GM19324 (cell line): ENCODE measurements around the gene PIH1D1.
"Not testable (repeated sequence)": the region's sequence is repeated elsewhere in the genome, so short reads cannot be mapped to it uniquely, and the experiment has no call there.

ENCODE experiments used
- ATAC-seq: cut with Tn5 transposase; IDR thresholded peaks from one replicate; pipeline ENCODE4 v1.9.1; 2021; ENCODE audit warnings: mild to moderate bottlenecking, moderate library complexity; ENCODE audit not compliant: unreplicated experiment, low FRiP score

The PIH1D1 gene

GRCh38 chr19:49486232-49486631, 34.6 kb upstream of the PIH1D1 start:
- ATAC-seq = no peak

- no peak for ATAC-seq
These were observed 29.5 kb upstream of the PIH1D1 start for GRCh38 chr19:49481020-49481683.

- ATAC-seq = no peak
These were observed 28.5 kb upstream of the PIH1D1 start for GRCh38 chr19:49479975-49480628.

GRCh38 chr19:49475995-49476880, 24.6 kb upstream of the PIH1D1 start:
- ATAC-seq = no peak

- ATAC-seq = no peak
These were observed 23.7 kb upstream of the PIH1D1 start for GRCh38 chr19:49475191-49475917.

GRCh38 chr19:49474542-49474924, 22.9 kb upstream of the PIH1D1 start:
- ATAC-seq = no peak

- peak; percentile 72 for ATAC-seq
These were observed 22.4 kb upstream of the PIH1D1 start, which contains the start of gene FLT3LG for GRCh38 chr19:49473868-49474541. Gene FLT3LG (plus strand): TSS chr19:49474215. CDS start chr19:49474640, 425 bp downstream.

GRCh38 chr19:49473501-49473867, 21.9 kb upstream of the PIH1D1 start:
- ATAC-seq = not testable (repeated sequence)

GRCh38 chr19:49472936-49473335, 21.3 kb upstream of the PIH1D1 start:
- no peak for ATAC-seq

- ATAC-seq = no peak
These were observed 19.0 kb upstream of the PIH1D1 start for GRCh38 chr19:49470615-49470978.

- ATAC-seq = no peak
These were observed 18.4 kb upstream of the PIH1D1 start for GRCh38 chr19:49469828-49470614.

GRCh38 chr19:49468746-49469447, 17.3 kb upstream of the PIH1D1 start:
- ATAC-seq = peak; percentile 44

- ATAC-seq = no peak
These were observed 16.6 kb upstream of the PIH1D1 start for GRCh38 chr19:49468199-49468598.

- no peak for ATAC-seq
These were observed 13.8 kb upstream of the PIH1D1 start for GRCh38 chr19:49465371-49465770.

- no peak for ATAC-seq
These were observed 12.5 kb upstream of the PIH1D1 start for GRCh38 chr19:49463960-49464740.

GRCh38 chr19:49462492-49462891, 10.9 kb upstream of the PIH1D1 start:
- ATAC-seq = no peak

- ATAC-seq = no peak
These were observed 10.0 kb upstream of the PIH1D1 start for GRCh38 chr19:49461656-49462055.

- not testable (repeated sequence) for ATAC-seq
These were observed 9.5 kb upstream of the PIH1D1 start for GRCh38 chr19:49461130-49461529.
